Sigmoid colon (tissue), 7 donors: ENCODE data around the gene ABCC4. TPM values are rescaled to one million over a fixed set of nuclear protein-coding genes. Genes with fewer than 3 reads are reported as not detected.

Experiments used
- DNase-seq: peaks from one replicate; pipeline ENCODE4 v3.0.0-alpha.2; 2019
- H3K27ac ChIP-seq, 4 donors: fragments of 200-600 bp; sonication (generic); one replicate each; pipeline ENCODE4 v1.5.1; 2016 to 2019; ENCODE audit warnings: mild to moderate bottlenecking in 1 of 4
- H3K27me3 ChIP-seq, 3 donors: fragments of 200-600 bp; sonication (generic); one replicate each; pipeline ENCODE4 v1.5.1; 2019; ENCODE audit warnings: mild to moderate bottlenecking in 1 of 3
- H3K36me3 ChIP-seq, 4 donors: fragments of 200-600 bp; sonication (generic); one replicate each; pipeline ENCODE4 v1.5.1; 2016 to 2019
- H3K4me1 ChIP-seq, 4 donors: fragments of 200-600 bp; sonication (generic); one replicate each; pipeline ENCODE4 v1.5.1; 2017 to 2019
- H3K4me3 ChIP-seq, 4 donors: fragments of 200-600 bp; sonication (generic); one replicate each; pipeline ENCODE4 v1.5.1; 2017 to 2019; ENCODE audit warnings: mild to moderate bottlenecking in 2 of 4, moderate library complexity in 1 of 4
- H3K9me3 ChIP-seq, 4 donors: fragments of 200-600 bp in 3 of 4; sonication (generic) in 3 of 4; one replicate each; pipeline versions ENCODE4 v1.5.1 to v1.6.1; 2013 to 2019
- CTCF ChIP-seq, 4 experiments: fragments of 450-650 bp in 3 of 4; fragments of 200-600 bp in 1 of 4; IDR thresholded peaks; one replicate each; pipeline ENCODE4 v1.5.1; 2016 to 2019; ENCODE audit warnings: antibody characterized with exemption in 4 of 4, mild to moderate bottlenecking in 3 of 4, moderate library complexity in 2 of 4
- EP300 ChIP-seq, 4 donors: sonication (generic); formaldehyde crosslinking; IDR thresholded peaks; one replicate each; pipeline ENCODE4 v1.6.1; 2017; ENCODE audit warnings: antibody characterized with exemption in 4 of 4
- POLR2A ChIP-seq, 2 donors: fragments of 450-650 bp; IDR thresholded peaks; one replicate each; pipeline ENCODE4 v1.6.1; 2016; ENCODE audit warnings: antibody characterized with exemption in 2 of 2, mild to moderate bottlenecking in 2 of 2, moderate library complexity in 2 of 2
- POLR2AphosphoS5 ChIP-seq, 4 donors: sonication (generic); formaldehyde crosslinking; IDR thresholded peaks; one replicate each; pipeline ENCODE4 v1.6.1; 2017; ENCODE audit warnings: antibody characterized with exemption in 4 of 4
- WGBS, 2 donors: extraction: QIAGEN DNeasy Blood & Tissue Kit; methylation state at CpG; one replicate each; pipeline ENCODE4 v1.1.7; 2013; 5-methylcytosine and 5-hydroxymethylcytosine counted together
- intact Hi-C: fragments of 100-400 bp; cut with DNase I; formaldehyde crosslinking; loops from one replicate; pipeline ENCODE4 v1.15.1; 2023
- polyA plus RNA-seq, 3 donors: library from polyadenylated mRNA; stranded (reverse); fragments of 200-250 nt; gene quantifications; one replicate each; pipeline ENCODE4 v1.2.3, GENCODE V29; 2013
- total RNA-seq, 4 donors: library from RNA; depleted of rRNA; stranded (reverse); fragments of >200 nt; gene quantifications; one replicate each; pipeline ENCODE4 v1.1.0, GENCODE V29; 2016
- donor health status: healthy with polysubstance abuse.
- donor health status: Bipolar disorder and iron deficiency.
- donor health status: healthy.

ABCC4 gene
- total and polyA plus RNA-seq, 7 donors = 1.2 to 56.3 (median 24.3) TPM

- Histone ChIP-seq H3K9me3 (no peaks in the 10 kb centered on the region), H3K36me3 (peaks cover 0 to 19% (median 4%) of the 10 kb centered on the region in 4 donors), H3K4me3 (no peak overlapping the region), H3K4me1 (no peaks in the 10 kb centered on the region), H3K27me3 (no peaks in the 10 kb centered on the region), H3K27ac (no peak overlapping the region)
- 94 to 95% methylated on average over 11 of the region's 11 CpGs for WGBS, 2 donors
- TF ChIP-seq POLR2AphosphoS5 (IDR thresholded peaks at IDR 0.05) (no peak), POLR2A (IDR thresholded peaks at IDR 0.05) (no peak), EP300 (IDR thresholded peaks at IDR 0.05) (no peak), CTCF (IDR thresholded peaks at IDR 0.05) (no peak)
- intact Hi-C loops = no loop called here
- DNase-seq = no peak
Observed at GRCh38 chr13:95138876-95139585, 162.2 kb downstream of the ABCC4 start.

- Histone ChIP-seq H3K9me3 (no peaks in the 10 kb centered on the region), H3K4me3 (no peak overlapping the region), H3K36me3 (peaks cover 0 to 19% (median 4%) of the 10 kb centered on the region in 4 donors), H3K4me1 (no peaks in the 10 kb centered on the region), H3K27ac (no peak overlapping the region), H3K27me3 (no peaks in the 10 kb centered on the region)
- no peak for TF ChIP-seq CTCF (IDR thresholded peaks at IDR 0.05)
- no peak for TF ChIP-seq EP300 (IDR thresholded peaks at IDR 0.05)
- TF ChIP-seq POLR2A (IDR thresholded peaks at IDR 0.05) = no peak
- TF ChIP-seq POLR2AphosphoS5 (IDR thresholded peaks at IDR 0.05) = no peak
- no peak for DNase-seq
- 85 to 88% methylated on average over 3 of the region's 3 CpGs for WGBS, 2 donors
- intact Hi-C loops = no loop called here
Observed at GRCh38 chr13:95137096-95137495, 164.2 kb downstream of the ABCC4 start.

- intact Hi-C loops = no loop called here
- no peaks in the 10 kb centered on the region for H3K27me3 ChIP-seq
- H3K9me3 ChIP-seq = no peaks in the 10 kb centered on the region
- H3K36me3 ChIP-seq = peaks cover 0 to 19% (median 4%) of the 10 kb centered on the region in 4 donors
- no peak for DNase-seq
- WGBS, 2 donors = 96% methylated on average over 9 of the region's 9 CpGs
- no peak overlapping the region for H3K4me3 ChIP-seq
- TF ChIP-seq POLR2AphosphoS5 (IDR thresholded peaks at IDR 0.05) (no peak), POLR2A (IDR thresholded peaks at IDR 0.05) (no peak), EP300 (IDR thresholded peaks at IDR 0.05) (no peak), CTCF (IDR thresholded peaks at IDR 0.05) (no peak)
- H3K27ac ChIP-seq = no peak overlapping the region
- H3K4me1 ChIP-seq = no peaks in the 10 kb centered on the region
Observed at GRCh38 chr13:95136638-95137037, 164.6 kb downstream of the ABCC4 start.

DNA sequence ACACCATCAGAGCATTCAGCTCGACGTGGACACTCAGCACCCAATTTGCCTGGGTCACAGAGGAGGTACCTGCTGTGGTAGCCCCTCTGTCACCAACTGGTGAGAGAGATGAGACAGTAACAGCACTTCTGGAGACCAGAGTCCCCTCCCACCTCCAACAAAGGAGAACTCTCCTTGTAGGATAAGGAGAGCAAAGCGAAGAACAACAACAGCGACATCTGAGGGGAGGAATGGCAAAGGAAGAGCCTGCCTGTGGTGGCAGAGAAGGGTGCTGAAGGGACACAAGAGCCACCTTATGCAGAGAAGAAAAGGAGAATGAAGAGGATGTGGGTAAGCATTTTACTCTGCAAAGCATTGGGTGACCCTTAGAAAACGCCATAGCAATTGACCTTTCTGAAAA lies 167.8 kb downstream of the ABCC4 start:
- no peak overlapping the region for H3K4me3 ChIP-seq
- H3K9me3 ChIP-seq = no peaks in the 10 kb centered on the region
- H3K4me1 ChIP-seq = no peaks in the 10 kb centered on the region
- TF ChIP-seq POLR2A (IDR thresholded peaks at IDR 0.05) (no peak), CTCF (IDR thresholded peaks at IDR 0.05) (no peak), POLR2AphosphoS5 (IDR thresholded peaks at IDR 0.05) (no peak), EP300 (IDR thresholded peaks at IDR 0.05) (no peak)
- no peaks in the 10 kb centered on the region for H3K27me3 ChIP-seq
- intact Hi-C loops = no loop called here
- WGBS, 2 donors = 95 to 97% methylated on average over 5 of the region's 5 CpGs
- H3K27ac ChIP-seq = no peak overlapping the region
- peaks cover 0 to 4% (median 1%) of the 10 kb centered on the region in 4 donors for H3K36me3 ChIP-seq
- DNase-seq = no peak

GRCh38 chr13:95129004-95129403 lies 172.2 kb downstream of the ABCC4 start:
- Histone ChIP-seq H3K9me3 (no peaks in the 10 kb centered on the region), H3K4me3 (no peak overlapping the region), H3K27ac (no peak overlapping the region), H3K27me3 (no peaks in the 10 kb centered on the region), H3K4me1 (no peaks in the 10 kb centered on the region), H3K36me3 (peaks cover 0 to 4% (median 1%) of the 10 kb centered on the region in 4 donors)
- TF ChIP-seq CTCF (IDR thresholded peaks at IDR 0.05) (no peak), EP300 (IDR thresholded peaks at IDR 0.05) (no peak), POLR2AphosphoS5 (IDR thresholded peaks at IDR 0.05) (no peak), POLR2A (IDR thresholded peaks at IDR 0.05) (no peak)
- intact Hi-C loops = no loop called here
- DNase-seq = no peak
- WGBS, 2 donors = 95 to 97% methylated on average over 3 of the region's 3 CpGs
